ENCODE data around the gene CHRNE.

CHRNE gene

DNA sequence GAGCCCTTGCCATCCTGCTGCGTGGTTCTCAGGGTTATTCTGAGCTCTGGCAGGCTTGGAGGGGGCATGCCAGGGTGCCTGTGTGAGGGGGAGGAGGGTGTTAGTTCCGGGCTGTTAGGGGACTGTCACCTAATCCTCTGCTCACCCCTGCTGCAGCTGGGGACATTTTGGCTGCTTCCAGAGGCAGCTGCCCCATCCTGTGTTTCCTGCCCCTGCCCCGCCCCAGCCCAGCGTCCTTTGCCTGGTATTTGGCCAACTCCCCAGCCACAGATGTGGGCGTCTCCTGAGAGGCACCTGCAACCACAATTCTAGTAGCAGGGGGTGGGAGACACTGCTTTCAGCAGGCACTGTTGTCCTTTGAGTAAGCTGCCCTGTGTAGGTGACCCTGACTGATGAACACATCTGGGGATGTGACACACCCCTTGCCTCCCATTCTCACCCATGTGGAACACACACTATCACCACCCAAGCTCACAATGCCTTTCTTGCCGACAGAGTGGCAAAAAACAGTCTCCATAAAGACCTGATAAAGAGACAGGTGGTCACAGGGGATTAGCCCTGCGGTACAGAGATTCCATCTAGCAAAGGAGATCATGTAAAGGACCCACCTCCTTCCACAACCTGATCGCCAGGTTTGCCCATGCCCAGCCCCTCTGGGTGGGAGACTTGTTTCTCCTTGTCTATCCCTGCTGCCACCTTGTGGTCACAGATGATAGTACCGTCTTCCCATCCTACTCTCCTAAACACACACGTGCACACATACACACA, at the start of gene CHRNE:
Gene CHRNE (minus strand): TSS at position 48 of the 768 bp plus-strand sequence. CDS start 35 bp downstream, at position 13.
- DNase-seq = peak; percentile 29 to 95 (median 82)
- intact Hi-C loops (cut with DNase I) = loop anchor here (10.0 kb wide), 1 partner anchor 162 kb away; no protein-coding TSS in a partner anchor

DNA sequence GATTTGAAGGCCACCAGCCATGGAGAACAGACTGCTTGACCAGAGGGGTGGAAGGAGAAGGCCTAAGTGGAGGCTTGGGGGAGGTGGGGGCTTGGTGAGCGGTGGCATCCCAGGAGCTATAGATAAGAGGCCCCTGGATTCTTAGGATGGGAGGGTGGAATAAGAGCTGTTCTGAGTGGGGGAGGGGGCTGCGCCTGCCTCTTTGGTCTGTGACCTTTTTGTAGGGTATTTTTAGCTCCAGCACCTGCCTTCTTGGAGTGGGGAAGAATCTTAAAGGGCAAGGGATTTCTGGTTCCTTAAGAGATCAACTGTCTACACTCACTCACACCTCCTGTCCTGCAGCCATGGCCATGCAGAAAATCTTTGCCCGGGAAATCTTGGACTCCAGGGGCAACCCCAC, 48.6 kb upstream of the CHRNE start:
- DNase-seq = no peak
- intact Hi-C loops (cut with DNase I) = no loop called here

- intact Hi-C loops (cut with DNase I) = no loop called here
- no peak for DNase-seq
Observed at GRCh38 chr17:4950746-4951204, 47.9 kb upstream of the CHRNE start, which contains the start of gene ENO3. Gene ENO3, plus strand, starts transcription at chr17:4951119. Its CDS starts 711 bp downstream, at chr17:4951830.

DNA sequence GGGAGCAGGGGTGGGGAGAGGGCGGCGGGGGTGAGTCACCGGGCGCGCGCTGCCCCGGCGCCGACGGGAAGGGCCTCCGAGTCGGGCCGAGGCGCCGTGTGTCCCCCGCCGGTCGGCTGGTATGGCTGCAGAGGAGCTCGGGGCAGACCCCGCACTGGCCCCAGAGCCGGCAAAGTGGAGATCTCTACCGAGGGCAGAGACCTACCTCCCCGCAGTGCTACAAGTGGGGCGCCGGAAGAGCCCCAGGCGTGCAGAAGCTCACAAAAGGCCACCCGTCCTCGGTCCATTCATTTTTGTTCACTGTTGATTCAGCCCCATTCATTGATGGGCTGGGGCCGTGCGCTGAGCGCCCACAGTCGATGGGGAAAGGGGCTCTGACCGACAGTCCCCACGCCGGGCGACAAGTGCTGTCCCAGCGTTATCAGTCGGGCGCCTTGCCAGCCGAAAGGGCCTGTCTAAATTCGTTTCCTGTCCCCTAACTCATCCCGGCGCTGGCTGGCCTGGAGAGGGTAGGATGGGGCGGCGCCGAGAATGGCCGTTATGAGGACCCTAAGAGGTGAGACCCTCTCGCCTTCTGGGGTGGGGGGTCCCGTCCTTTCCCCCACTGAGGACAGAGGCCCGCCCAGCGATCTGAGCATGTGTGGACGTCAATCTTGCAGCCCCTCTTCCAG, 47.3 kb upstream of the CHRNE start:
- peak in 4 of 42 donors; percentile 12 to 59 (median 38) for DNase-seq
- intact Hi-C loops (cut with DNase I) = no loop called here

DNA sequence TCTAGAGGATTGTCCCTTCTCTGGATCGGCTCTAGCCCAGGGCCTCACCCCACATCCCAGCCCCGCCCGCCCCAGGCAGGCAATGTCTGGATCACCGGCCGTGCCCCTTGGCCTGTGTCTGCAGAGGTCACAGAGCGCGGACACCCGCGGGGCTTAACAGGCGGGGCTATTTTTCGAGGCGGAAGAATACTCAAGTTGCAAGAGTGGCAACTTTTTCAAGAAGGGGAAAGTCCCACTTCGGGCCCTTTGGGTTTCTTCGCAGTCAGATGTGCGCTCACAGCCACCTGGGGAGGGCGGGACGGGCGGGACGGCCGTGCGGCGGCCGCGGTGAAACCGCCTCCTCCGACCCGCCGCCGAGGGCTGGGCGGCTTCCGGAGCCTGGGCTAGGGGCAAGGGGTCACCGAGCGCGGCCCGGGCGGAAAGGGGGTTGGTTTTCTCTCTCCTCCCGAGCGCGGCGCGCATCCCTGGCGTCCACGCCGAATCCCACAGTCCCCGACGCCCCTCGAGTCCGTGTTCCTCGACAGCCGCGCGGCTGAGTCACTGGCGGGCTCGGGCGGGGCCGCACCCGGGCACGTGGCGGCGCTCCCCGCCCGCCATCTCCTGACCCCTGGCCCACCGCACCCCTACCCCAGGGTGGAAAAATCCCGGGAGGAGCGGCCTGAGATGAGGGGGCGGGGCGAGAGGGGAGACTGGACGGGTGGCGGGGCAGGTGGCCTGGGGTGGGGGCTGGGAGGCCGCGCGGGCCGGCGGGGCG, 46.6 kb upstream of the CHRNE start:
- peak in 33 of 42 donors; percentile 26 to 79 (median 47) for DNase-seq
- intact Hi-C loops (cut with DNase I) = loop anchor here (2.0 kb wide), 1 partner anchor 17 kb away; the partner anchor contains the start of gene SPAG7

GRCh38 chr17:4948931-4949320, 46.0 kb upstream of the CHRNE start:
- intact Hi-C loops (cut with DNase I) = loop anchor here (2.0 kb wide), 1 partner anchor 18 kb away; the partner anchor contains the start of gene SPAG7

DNA sequence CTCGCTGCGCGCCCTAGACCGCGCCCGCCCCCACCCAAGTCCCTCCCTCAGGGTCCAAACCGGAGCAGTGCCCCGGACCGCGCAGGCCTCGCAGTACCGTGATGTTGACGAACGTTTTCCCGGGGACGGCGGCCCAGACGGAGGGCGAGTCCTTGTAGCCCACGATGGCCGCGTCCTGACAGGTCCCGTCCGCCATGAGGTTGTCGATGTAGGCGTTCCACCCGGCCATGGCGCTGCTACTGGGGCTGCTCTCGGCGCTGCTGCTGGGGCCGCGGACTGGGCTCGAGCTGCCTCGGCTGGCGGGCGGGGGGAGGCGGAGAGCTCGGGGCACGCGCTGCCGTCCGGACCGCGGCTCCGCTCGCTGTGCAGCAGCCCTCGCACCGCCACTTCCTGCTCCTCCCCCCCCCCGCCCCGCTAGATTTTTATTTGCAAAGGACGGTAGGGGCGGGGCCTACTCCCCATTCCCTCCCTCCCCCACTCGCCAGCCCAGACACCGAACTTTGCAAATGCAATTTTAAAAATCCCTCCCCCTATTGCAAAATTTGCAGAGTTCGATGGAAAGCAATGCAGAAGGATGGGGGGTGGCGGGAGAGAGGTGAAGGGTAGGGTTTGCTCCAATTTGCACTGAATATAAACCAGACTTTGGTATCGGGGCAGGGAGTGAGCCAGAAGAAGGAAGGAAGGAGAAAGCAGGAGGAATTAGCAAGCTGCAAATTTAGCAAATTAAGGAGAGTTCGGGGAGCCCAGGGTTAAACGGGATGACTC, 45.5 kb upstream of the CHRNE start, which contains the start of gene PFN1:
Gene PFN1 (minus strand): TSS at position 365 of the 765 bp plus-strand sequence. CDS start 136 bp downstream, at position 229.
- peak; percentile 71 to 95 (median 86) for DNase-seq
- intact Hi-C loops (cut with DNase I) = loop anchor here (2.0 kb wide), 1 partner anchor 18 kb away; the partner anchor contains the start of gene SPAG7

More at GRCh38 chr17:4948931-4949320, 46.0 kb upstream of the CHRNE start:
- peak in 41 of 42 donors; percentile 32 to 90 (median 80) for DNase-seq

- DNase-seq = peak in 36 of 42 donors; percentile 19 to 81 (median 56)
- intact Hi-C loops (cut with DNase I) = loop anchor here (2.0 kb wide), 1 partner anchor 19 kb away; the partner anchor contains the start of gene SPAG7
Observed at GRCh38 chr17:4947411-4948165, 44.7 kb upstream of the CHRNE start.

DNA sequence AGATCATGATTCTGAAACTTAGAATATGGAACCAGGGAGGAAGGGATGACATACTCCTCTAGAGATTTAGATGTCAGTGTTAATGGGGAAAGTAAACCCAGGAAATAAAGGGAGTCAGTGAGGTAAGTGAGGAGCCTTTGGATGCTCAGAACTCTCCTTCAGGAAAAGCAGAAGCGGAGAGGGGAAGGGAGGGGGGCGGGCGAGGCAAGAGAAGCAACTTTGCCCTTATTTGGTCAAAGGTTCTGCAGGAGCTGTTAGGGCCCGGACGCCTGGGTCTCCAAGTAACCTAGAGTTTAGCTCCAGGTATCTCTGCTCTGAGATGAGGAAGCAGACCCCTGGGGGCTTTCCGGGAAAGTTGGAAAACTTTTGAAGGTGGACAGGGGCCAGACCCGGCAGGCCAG, 44.1 kb upstream of the CHRNE start:
- intact Hi-C loops (cut with DNase I) = no loop called here
- DNase-seq = peak in 1 of 42 donors; percentile 18

GRCh38 chr17:4946312-4946976, 43.5 kb upstream of the CHRNE start:
- intact Hi-C loops (cut with DNase I) = no loop called here
- no peak for DNase-seq

GRCh38 chr17:4945944-4946280, 43.0 kb upstream of the CHRNE start:
- intact Hi-C loops (cut with DNase I) = no loop called here
- no peak for DNase-seq

DNA sequence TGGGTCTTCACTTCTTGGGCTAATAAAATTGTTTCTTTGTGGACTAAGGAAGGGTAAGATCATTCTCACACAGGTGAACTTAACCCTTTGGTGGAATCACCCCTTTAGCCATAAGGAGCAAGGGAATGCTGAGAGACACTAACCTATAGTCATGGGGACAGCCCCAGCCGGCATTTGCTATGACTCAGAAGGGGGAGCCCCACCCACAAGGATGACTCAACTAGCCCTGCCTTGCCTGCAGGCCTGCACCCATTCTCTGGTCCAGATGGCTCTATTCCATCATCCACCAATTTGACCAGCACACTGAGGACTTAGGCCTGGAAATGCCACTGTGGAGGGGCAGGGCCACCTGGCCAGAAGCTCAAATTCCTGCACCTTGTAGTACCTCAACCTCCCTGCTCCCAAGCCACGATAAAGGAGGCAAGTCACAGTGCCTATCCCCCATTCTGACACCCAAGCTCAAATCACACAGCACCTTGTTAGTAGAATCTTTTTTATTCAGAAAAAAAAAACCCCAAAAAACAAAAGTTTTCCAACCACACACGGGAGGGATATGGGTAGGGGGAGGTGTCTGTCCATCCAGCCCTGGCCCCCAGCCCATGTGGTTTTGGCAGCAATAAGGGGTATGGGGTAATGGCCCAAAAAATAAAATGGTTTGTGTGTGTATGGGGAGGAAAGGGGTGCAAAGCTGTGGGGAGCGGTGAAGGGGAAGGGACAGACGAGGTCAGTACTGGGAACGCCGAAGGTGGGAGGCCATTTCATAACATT, 42.5 kb upstream of the CHRNE start:
- peak in 41 of 42 donors; percentile 31 to 92 (median 68) for DNase-seq
- intact Hi-C loops (cut with DNase I) = no loop called here

DNA sequence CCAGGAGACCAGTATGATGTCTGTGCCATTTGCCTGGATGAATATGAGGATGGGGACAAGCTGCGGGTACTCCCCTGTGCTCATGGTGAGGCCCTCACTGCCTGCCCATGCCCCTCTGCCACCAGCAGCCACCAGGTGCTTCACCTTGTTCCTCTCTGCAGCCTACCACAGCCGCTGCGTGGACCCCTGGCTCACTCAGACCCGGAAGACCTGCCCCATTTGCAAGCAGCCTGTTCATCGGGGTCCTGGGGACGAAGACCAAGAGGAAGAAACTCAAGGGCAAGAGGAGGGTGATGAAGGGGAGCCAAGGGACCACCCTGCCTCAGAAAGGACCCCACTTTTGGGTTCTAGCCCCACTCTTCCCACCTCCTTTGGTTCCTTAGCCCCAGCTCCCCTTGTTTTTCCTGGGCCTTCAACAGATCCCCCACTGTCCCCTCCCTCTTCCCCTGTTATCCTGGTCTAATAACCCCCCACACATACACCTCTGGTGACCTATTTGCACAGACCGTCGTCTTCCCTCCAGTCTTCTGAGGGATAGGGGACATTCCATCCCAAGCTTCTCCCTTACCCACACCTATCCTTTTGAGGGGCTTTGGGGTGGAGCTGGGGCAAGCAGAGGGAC, 41.8 kb upstream of the CHRNE start:
- DNase-seq = no peak
- intact Hi-C loops (cut with DNase I) = no loop called here

DNA sequence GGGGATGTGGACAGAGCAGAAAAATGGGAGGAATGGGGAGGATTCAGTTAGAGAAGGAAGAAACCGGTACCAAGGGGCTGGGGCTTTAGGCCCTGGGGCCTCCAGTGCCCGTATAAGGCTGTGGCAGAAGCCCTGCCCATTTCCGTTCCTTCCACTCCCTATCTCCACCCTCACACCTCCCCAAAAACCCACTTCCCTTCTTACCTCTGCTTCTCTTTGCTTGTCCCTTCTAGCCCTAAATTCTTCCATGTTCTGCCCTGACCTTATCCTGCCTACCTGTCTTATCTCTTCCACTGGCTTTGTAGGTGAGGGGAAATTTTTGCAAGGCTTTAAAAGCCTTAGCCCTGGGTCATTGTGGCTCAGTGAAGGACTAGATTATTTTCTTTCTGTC, 41.3 kb upstream of the CHRNE start:
- intact Hi-C loops (cut with DNase I) = no loop called here
- no peak for DNase-seq

DNA sequence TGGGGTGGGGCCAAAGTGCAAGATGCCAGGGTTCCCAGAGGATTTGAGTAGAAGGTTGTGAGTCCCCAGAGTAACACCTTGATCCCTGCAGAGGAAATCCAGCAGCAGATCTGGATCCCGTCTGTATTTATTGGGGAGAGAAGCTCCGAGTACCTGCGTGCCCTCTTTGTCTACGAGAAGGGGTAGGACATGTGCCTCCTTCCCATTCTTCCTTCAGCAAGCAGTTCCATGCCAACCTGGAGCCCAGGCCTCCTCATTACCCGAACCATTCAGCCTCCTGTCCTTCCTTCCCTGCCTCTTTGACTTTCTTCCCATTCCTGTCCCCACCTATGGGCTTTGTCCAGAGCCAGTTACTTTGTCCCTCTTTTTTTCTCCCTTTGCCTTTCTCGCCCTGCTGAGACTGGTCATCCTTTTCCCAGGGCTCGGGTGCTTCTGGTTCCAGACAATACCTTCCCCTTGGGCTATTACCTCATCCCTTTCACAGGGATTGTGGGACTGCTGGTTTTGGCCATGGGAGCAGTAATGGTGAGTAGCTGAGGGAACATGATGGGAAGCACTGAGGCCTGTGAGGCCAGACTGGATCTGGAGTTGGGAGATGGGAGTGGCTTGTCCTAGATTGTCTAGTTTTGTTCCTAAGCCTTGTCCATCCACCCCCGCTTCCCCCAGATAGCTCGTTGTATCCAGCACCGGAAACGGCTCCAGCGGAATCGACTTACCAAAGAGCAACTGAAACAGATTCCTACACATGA, 40.0 kb upstream of the CHRNE start:
- intact Hi-C loops (cut with DNase I) = no loop called here
- no peak for DNase-seq
